HG02798 (cell line): Measurements from ENCODE around the gene RGL3.
"Not testable (repeated sequence)": the region's sequence is repeated elsewhere in the genome, so short reads cannot be mapped to it uniquely, and the experiment has no call there.

ENCODE experiments used
- ATAC-seq: cut with Tn5 transposase; IDR thresholded peaks from one replicate; pipeline ENCODE4 v1.9.1; 2021; ENCODE audit warnings: mild to moderate bottlenecking; ENCODE audit not compliant: unreplicated experiment, poor library complexity

The RGL3 gene, protein sequence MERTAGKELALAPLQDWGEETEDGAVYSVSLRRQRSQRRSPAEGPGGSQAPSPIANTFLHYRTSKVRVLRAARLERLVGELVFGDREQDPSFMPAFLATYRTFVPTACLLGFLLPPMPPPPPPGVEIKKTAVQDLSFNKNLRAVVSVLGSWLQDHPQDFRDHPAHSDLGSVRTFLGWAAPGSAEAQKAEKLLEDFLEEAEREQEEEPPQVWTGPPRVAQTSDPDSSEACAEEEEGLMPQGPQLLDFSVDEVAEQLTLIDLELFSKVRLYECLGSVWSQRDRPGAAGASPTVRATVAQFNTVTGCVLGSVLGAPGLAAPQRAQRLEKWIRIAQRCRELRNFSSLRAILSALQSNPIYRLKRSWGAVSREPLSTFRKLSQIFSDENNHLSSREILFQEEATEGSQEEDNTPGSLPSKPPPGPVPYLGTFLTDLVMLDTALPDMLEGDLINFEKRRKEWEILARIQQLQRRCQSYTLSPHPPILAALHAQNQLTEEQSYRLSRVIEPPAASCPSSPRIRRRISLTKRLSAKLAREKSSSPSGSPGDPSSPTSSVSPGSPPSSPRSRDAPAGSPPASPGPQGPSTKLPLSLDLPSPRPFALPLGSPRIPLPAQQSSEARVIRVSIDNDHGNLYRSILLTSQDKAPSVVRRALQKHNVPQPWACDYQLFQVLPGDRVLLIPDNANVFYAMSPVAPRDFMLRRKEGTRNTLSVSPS

DNA sequence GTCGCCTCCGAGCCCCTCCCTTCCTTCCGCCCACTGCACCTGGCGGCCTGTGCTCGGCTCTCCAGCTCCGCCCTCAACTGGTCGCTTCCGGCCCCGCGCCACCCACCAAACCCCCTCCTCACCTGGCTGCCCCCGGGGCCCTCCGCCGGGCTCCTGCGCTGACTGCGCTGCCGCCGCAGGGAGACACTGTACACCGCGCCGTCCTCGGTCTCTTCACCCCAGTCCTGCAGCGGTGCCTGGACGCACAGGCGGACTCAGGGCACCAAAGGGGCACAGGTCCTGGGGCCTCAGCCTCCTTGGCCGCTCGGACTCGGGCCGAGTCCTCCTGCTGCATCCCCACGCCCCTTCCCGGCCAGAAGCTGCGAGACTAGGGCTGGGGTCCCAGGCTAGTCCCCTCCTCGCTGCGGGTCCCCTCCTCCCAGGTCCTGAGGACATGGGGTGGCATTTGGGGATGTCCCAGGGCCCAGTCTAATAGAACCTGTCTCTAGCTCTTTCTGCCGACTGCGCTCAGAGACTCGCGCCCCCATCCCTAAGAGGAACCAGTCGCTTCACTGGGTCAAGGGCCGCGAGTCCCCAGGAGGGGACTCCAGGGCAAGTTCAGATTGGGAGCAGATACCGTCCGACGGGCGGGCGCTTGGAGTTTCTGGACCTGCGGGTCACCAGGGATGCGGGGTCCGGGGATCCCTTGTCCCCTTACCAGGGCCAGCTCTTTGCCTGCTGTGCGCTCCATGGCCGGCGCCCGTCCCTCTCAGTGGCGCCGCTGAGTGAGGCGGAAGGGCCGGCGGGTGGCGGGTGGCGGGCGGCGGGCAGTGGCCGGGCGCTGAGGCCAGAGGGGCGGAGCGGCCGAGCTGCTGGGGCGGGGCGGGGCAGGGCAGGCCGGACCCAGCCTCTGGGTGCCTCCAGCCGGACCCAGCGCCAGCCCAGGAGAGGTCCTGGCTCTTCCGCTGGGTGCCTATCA is at the start of gene RGL3:
RGL3 (minus strand) TSS at position 766 of the 958 bp plus-strand sequence; CDS start at position 730, 36 bp downstream.
- ATAC-seq = no peak

DNA sequence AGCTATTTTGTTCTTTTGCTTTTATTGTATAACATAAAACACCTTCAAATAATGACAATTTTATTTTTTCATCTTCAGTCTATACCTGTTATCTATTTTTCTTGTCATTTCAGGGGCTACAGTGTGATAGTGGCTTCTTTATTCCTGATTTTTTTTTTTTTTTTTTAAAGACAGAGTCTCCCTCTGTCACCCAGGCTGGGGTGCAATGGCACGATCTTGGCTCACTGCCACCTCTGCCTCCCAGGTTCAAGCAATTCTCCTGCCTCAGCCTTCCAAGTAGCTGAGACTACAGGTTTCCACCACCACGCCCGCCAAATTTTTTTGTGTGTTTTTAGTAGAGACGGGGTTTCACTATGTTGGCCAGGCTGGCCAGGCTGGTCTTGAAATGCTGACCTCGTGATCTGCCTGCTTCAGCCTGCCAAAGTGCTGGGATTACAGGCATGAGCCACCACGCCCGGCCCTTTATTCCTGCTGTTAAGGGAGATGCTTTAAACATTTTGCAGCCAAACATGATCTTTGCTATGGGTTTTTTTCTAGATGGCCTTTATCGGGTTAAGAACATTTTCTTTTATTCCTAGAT is 49.2 kb upstream of the RGL3 start:
- ATAC-seq = not testable (repeated sequence)

DNA sequence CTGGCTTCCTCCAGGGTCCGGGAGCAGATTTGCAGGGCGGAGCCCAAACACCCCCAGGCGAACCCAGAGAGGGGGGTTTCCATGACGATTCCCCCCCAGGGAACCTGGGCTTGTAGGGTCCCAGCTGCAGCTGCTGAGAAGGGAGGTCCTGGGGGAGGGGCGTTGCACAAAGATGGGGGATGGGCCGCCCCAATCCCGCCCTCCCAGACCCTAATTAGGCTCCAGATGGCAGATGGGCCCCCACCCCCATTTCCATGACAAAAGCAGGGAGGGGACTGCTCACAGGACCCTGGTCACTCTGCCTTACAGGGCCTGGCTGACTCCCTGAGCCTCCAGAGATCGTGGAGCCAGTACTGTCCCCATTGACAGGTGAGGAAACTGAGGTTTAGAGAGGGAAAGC is 46.5 kb upstream of the RGL3 start:
- no peak for ATAC-seq

DNA sequence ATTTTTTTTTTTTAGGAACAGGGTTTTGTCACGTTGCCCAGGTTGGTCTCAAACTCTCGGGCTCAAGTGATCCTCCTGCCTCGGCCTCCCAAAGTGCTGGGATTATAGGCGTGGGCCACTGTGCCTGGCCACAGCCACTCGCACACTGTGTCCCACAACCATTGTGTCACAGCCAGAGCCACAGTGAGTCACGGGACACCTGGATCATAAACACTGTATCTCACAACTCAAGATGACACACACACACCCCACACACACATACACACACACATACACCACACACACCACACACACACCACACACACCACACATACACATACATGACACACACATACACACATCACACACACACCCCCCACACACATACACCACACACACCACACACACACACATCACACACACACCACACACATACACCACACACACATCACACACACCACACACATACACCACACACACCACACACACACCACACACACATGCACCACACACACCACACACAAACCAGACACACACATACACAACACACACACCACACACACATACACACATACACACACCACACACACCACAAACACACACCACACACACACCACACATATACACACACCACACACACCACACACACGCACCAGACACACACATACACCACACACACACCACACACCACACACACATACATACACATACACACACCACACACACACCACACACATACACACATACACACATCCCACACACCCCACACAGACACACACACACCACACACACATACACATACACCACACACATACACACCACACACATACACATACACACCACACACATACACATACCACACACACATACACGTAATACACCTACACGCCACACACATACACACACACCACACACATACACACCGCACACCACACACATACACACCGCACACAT is 45.5 kb upstream of the RGL3 start:
- ATAC-seq = no peak

DNA sequence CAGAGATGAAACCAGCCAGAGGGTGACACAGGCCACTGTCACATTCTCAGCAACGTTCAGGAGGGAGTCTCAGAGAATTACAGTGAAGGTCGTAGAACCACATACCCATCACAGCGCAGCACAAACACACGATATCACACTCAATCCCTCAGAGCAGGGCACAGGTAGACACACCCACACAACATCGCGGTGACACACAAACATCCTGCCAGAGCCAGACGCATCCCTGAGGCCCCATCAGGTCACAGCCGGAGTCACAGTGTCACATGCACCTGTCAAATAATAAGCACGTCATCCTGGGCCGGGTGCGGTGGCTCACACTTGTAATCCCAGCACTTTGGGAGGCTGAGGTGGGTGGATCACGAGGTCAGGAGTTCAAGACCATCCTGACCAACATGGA is 44.3 kb upstream of the RGL3 start:
- no peak for ATAC-seq

DNA sequence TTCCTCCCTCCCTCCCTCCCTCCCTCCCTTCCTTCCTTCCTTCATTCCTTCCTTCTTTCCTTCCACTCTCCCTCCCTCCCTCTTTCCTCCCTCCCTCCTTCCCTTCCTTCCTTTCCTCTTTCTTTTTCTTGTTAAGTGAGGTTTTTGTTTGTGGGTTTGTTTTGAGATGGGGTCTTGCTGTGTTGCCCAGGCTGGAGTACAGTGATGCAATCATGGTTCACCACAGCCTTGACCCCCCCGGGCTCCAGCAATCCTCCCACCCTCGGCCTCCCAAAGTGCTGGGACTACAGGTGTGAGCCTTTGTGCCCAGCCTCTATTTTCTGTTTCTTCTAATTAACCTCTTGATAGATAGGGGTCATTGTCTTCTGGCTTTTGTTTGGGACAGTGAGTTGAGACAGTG is 42.3 kb upstream of the RGL3 start:
- ATAC-seq = no peak

DNA sequence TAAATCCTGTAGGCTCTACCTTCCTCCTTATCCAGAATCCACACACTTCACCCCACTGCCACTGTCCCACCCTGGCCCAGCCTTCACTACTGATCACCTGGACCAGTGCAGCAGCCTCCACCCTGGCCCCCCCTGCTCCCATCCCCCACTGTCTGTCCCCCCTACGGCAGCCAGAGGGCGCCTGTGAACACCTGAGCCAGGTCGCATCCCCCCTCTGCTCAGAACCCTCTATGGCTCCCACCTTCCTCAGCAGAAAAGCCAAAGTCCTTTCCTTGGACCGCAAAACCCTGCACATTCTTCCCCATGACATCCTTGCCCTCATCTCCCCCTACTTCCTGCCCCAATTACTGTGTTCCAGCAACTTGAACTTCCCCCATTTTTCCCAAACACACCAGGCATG is 41.1 kb upstream of the RGL3 start:
- no peak for ATAC-seq

DNA sequence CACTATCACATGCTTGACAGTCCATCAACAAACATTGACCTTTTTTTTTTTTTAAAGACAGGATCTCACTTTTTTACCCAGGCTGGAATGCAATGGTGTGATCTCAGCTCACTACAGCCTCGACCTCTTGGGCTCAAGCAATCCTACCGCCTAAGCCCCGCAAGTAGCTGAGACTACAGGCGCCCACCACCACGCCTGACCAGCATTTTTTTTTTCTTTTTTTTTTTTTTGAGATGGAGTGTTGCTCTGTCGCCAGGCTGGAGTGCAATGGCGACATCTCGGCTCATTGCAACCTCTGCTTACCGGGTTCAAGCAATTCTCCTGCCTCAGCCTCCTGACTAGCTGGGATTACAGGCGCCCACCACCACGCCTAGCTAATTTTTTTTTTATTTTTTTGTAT is 39.8 kb upstream of the RGL3 start:
- ATAC-seq = not testable (repeated sequence)

DNA sequence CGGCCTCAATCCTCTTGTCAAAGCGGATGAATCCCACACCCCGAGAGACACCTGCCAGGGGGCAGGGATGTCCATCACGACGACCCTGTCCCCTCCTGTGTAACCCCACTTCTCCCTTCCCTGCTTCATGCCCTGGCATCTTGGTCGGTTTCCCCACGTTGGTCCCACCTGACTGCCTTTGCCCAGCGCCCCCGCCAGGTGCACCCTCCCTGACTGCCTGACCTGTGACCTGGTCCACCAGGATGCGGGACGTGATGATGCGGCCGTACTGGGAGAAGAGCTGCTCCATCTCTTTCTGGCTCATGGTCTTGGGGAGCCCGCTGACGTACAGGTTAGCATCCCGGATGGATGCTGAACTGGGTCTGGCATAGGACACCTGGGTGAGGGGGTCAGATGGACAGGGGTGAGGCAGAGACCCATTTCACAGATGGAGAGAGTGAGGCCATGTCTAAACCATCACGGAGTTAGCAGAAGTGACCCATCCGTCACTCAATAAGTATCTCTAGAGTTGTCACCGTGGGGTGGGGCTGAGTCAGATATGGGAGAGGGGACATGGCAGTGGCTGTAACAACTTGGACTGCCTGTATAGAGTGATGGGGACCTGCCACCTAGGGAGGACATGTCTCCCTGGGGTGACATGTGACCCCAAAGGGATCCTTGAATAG is 39.3 kb upstream of the RGL3 start:
- no peak for ATAC-seq

DNA sequence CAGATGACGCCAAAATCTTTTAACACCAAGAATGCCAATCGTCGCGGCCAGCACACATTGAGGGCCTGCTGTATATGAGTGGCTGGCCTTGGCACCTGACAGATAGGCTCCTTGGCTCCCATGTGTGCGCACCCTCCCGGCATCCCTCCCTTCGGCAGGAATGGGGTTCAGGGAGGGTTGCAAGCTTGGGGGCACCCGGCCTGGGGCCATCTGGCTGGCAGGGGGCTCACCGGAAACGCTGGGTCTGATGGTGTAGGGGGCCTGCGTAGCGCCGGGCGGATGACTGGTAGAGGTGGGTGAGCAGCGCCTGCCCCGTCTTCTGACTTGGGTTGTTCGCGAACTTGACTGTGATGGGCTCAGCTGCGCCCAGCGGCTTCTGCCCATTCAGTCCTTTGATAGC is 38.7 kb upstream of the RGL3 start:
- no peak for ATAC-seq

DNA sequence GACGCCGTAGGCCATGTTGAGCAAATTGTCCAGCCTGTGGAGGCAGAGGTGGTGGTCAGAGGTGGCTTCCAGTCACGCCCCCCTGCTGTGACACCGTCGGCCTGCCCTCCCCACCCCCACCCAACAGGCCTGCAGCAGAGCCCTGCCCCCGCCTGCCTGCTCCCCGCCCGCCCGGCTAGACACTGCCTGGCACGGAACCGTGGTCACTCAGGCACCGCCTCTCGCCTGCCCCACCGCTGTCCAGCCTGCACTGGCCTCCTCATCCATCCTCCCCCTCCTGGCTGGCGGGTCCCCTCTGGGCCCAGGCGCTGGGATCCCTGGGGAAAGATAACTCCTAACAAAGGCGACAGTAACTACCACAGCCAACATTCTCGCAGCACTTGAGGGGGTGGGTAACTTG is 38.0 kb upstream of the RGL3 start:
- ATAC-seq = no peak

DNA sequence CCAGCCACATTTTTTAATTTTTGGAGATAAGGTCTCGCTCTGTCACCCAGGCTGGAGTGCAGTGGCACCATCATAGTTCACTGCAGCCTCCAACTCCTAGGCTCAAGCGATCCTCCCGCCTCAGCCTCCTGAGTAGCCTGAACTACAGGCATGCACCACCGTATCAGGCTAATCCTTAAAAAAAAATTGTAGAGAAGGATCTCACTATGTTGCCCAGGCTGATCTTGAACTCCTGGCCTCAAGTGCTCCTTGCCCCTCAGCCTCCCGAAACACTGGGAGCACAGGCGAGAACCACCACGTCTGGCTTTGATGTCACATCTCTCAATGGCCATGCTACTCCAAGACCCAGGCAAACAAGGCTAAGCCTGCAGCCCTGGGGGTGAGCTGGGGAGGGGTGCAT is 37.5 kb upstream of the RGL3 start:
- no peak for ATAC-seq

DNA sequence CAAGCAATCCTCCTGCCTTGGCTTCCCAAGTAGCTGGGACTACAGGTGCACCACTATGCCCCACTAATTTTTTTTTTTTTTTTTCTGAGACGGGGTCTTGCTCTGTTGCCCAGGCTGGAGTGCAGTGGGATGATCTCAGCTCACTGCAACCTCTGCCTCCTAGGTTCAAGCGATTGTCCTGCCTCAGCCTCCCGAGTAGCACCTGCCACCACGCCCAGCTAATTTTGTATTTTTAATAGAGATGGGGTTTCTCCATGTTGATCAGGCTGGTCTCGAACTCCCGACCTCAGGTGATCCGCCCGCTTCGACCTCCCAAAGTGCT is 36.1 kb upstream of the RGL3 start:
- not testable (repeated sequence) for ATAC-seq

DNA sequence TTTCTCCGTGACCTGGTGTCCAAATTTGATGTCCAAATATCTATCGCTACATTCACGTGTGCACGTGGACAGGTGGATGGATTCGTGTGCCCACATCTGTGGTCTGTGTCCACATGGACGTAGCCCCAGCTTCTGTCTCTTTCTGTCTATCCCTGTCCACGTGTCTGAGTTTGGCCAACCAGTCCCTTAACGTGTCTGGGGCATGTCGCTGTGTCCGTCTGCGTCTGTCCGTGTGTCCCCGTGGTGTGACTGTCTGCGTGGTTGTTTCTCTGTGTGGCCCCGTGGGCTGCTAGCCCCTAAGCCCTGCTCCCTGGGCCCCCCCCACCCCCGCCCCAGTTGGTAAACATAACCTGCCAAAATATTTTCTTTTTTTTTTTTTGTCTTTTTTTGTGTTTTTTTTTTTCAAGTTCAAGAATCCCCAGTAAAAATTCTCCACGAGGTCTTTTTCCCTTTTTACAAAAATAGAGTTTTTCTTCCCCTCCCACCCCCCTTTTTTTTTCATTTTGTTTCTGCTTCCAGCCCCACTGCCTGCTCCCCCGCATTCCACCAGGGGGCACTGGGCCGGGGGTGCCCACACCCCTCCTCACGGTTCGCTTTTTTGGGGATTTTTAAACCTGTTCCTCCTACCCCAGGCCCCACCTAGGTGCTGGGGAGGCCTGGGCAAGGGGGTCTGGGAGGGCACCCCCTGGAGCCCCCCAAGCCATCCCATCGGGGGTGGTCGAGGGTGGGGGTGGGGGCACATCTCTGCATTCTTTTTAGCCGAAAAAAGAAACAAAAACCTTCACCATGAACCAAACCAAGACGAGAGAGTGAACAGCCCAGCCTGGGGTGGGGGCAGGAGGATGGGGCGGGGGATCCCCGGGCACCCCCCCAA is 34.6 kb upstream of the RGL3 start:
- ATAC-seq = no peak

DNA sequence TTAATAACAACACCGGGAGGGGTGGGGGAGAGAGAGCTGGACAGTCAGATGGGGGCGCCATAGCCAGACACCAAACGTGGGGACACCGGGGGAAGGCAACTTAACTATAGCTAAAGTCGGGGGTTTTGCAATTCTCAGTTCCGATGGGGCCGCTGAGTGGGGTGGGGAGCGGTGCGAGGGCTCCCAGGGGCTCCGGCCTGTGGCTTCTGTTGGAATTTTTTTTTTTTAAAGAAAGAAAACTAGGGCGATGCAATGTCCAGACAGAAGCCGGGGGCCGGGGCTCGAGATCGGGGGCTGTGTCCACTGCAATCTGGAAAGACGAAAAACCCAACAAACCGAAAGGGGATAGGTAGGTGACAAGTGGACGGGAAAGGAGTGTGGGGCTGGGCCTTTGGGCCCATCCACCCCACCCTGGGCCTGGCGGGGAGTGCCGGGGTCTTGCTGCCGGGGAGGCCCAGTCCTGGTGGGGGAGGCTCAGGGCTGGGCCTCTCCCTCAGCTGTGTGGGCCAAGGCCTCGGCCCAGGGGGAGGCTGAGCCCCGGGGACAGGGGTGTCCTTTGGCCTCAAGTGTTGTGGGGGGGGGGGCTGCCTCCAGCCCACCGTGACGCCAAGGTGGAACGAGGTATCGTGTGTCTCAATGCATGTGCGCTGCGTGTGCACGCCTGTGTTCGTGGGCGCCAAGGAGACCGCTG is 33.7 kb upstream of the RGL3 start:
- no peak for ATAC-seq

DNA sequence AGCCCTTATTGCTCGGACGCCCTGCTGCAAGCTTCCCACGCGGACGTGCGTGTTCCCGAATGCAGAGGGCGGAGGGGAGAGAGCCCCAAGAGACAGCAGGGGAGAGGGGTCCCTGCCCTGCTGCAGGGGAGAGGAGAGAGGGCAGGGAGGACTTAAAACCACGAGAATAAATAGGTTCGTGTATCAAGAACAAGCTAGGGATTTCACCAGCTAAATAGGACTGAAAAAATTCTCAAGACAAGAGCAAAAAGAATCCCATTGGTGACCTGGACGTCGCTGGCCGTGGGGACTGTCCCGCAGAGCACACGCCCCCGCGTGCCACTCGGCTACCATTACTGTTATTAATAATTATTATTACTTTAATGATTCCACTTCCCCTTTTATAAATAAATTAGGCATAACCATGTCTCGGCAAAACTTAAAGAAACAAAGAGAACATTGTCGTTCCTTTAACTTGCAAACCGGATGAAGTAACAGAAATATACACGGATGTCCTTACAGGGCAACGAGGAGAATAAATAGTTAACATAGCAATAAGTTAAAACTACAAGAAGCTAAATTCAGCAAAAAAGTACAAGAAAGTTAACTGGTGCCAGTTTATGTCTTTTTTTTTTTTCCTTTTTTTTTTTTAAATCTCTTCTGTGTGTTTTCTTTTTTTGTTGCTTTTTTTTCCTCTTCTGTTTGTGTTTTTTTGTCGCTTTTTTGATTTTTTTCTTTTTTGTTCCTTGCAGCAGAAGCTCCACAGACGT is 32.9 kb upstream of the RGL3 start:
- ATAC-seq = no peak
